ENCODE measurements around the gene GPC3. TPM values are rescaled to one million over a fixed set of nuclear protein-coding genes. Genes with fewer than 3 reads are reported as not detected.

GPC3 gene
- total and polyA plus RNA-seq, 2 experiments from 2014 or later = 36.8 to 60.1 TPM

DNA sequence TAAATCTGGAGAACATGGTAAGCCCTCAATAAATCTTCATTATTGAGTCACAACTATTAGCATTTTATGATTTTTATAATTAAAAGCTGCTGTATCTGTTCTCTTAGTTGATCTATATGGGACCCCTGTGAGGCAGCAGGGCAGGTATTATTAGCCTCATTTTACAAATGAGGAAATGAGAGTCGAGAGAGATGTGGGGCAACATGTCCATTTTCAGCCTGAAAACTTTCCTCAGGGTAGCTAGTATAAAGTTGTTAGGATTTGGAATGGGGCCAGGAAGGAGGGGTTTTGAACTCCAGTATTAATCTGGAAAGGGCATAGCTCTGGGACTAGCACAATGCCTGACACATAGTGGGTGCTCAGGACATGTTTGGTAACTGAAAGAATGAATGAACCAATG is 378.4 kb downstream of the GPC3 start:
- peaks cover 2% of the 10 kb centered on the region; the same call in 1 of the 3 replicates for H3K9me3 Mint-ChIP-seq
- no peak overlapping the region for H3K27ac ChIP-seq (ENCODE audit: low read depth)
- no peak overlapping the region for H3K4me3 ChIP-seq
- H3K27ac Mint-ChIP-seq = no peak overlapping the region
- H3K36me3 ChIP-seq (ENCODE audit: insufficient read depth) = no peaks in the 10 kb centered on the region
- no peaks in the 10 kb centered on the region for H3F3A ChIP-seq (replicated peaks; ENCODE audit: low read depth)
- no peak overlapping the region for H3K4me3 Mint-ChIP-seq
- no peak for ATAC-seq
- H3K27me3 Mint-ChIP-seq (ENCODE audit: insufficient read depth, low read depth, poor library complexity) = peaks cover 2% of the 10 kb centered on the region
- no peak overlapping the region for H3K4me2 ChIP-seq
- no peaks in the 10 kb centered on the region for H3K27me3 ChIP-seq (ENCODE audit: insufficient read depth)
- H3K36me3 Mint-ChIP-seq (ENCODE audit: low read depth) = peaks cover 1% of the 10 kb centered on the region; the same call in 1 of the 3 replicates
- no peak for DNase-seq (ENCODE audit: low spot score)
- H3K9me2 ChIP-seq (ENCODE audit: insufficient read depth) = no peaks in the 10 kb centered on the region
- H3K4me1 ChIP-seq (ENCODE audit: insufficient read depth) = no peaks in the 10 kb centered on the region
- H3K79me2 ChIP-seq (replicated peaks; ENCODE audit: insufficient read depth) = no peaks in the 10 kb centered on the region
- peaks cover 5% of the 10 kb centered on the region for H3K4me1 Mint-ChIP-seq
- no peak for TF ChIP-seq ETS1 (IDR thresholded peaks at IDR 0.05)
- no peak overlapping the region for H2AFZ ChIP-seq
- H4K20me1 ChIP-seq (replicated peaks; ENCODE audit: insufficient read depth) = no peaks in the 10 kb centered on the region

- no peak overlapping the region for H2AFZ ChIP-seq
- no peak for TF ChIP-seq NANOG (IDR thresholded peaks at IDR 0.05; ENCODE audit: borderline replicate concordance)
- TF ChIP-seq POLR2AphosphoS5 (IDR thresholded peaks at IDR 0.05; ENCODE audit: low read depth) = no peak
- TF ChIP-seq, protein P1, sequence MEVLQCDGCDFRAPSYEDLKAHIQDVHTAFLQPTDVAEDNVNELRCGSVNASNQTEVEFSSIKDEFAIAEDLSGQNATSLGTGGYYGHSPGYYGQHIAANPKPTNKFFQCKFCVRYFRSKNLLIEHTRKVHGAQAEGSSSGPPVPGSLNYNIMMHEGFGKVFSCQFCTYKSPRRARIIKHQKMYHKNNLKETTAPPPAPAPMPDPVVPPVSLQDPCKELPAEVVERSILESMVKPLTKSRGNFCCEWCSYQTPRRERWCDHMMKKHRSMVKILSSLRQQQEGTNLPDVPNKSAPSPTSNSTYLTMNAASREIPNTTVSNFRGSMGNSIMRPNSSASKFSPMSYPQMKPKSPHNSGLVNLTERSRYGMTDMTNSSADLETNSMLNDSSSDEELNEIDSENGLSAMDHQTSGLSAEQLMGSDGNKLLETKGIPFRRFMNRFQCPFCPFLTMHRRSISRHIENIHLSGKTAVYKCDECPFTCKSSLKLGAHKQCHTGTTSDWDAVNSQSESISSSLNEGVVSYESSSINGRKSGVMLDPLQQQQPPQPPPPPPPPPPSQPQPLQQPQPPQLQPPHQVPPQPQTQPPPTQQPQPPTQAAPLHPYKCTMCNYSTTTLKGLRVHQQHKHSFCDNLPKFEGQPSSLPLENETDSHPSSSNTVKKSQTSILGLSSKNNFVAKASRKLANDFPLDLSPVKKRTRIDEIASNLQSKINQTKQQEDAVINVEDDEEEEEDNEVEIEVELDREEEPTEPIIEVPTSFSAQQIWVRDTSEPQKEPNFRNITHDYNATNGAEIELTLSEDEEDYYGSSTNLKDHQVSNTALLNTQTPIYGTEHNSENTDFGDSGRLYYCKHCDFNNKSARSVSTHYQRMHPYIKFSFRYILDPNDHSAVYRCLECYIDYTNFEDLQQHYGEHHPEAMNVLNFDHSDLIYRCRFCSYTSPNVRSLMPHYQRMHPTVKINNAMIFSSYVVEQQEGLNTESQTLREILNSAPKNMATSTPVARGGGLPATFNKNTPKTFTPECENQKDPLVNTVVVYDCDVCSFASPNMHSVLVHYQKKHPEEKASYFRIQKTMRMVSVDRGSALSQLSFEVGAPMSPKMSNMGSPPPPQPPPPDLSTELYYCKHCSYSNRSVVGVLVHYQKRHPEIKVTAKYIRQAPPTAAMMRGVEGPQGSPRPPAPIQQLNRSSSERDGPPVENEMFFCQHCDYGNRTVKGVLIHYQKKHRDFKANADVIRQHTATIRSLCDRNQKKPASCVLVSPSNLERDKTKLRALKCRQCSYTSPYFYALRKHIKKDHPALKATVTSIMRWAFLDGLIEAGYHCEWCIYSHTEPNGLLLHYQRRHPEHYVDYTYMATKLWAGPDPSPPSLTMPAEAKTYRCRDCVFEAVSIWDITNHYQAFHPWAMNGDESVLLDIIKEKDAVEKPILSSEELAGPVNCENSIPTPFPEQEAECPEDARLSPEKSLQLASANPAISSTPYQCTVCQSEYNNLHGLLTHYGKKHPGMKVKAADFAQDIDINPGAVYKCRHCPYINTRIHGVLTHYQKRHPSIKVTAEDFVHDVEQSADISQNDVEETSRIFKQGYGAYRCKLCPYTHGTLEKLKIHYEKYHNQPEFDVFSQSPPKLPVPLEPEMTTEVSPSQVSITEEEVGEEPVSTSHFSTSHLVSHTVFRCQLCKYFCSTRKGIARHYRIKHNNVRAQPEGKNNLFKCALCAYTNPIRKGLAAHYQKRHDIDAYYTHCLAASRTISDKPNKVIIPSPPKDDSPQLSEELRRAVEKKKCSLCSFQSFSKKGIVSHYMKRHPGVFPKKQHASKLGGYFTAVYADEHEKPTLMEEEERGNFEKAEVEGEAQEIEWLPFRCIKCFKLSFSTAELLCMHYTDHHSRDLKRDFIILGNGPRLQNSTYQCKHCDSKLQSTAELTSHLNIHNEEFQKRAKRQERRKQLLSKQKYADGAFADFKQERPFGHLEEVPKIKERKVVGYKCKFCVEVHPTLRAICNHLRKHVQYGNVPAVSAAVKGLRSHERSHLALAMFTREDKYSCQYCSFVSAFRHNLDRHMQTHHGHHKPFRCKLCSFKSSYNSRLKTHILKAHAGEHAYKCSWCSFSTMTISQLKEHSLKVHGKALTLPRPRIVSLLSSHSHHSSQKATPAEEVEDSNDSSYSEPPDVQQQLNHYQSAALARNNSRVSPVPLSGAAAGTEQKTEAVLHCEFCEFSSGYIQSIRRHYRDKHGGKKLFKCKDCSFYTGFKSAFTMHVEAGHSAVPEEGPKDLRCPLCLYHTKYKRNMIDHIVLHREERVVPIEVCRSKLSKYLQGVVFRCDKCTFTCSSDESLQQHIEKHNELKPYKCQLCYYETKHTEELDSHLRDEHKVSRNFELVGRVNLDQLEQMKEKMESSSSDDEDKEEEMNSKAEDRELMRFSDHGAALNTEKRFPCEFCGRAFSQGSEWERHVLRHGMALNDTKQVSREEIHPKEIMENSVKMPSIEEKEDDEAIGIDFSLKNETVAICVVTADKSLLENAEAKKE (CRISPR knock-in tag; IDR thresholded peaks at IDR 0.05) = no peak
- no peak for TF ChIP-seq EZH2 (IDR thresholded peaks at IDR 0.05; ENCODE audit: low read depth, unreplicated experiment)
- no peak for TF ChIP-seq EZH2phosphoT487 (IDR thresholded peaks at IDR 0.05; ENCODE audit: unreplicated experiment)
- TF ChIP-seq JUNB (IDR thresholded peaks at IDR 0.05; ENCODE audit: unreplicated experiment) = no peak
- no peak for TF ChIP-seq ZNF114 (CRISPR knock-in tag; IDR thresholded peaks at IDR 0.05)
- TF ChIP-seq STAT1 (IDR thresholded peaks at IDR 0.05; ENCODE audit: unreplicated experiment) = no peak
- TF ChIP-seq ETS1 (IDR thresholded peaks at IDR 0.05) = no peak
- H3K9me3 Mint-ChIP-seq = peaks cover 3% of the 10 kb centered on the region; the same call in 1 of the 3 replicates
- H3K4me1 ChIP-seq (ENCODE audit: insufficient read depth) = no peaks in the 10 kb centered on the region
- H4K20me1 ChIP-seq (replicated peaks; ENCODE audit: insufficient read depth) = no peaks in the 10 kb centered on the region
- H3K79me2 ChIP-seq (replicated peaks; ENCODE audit: insufficient read depth) = no peaks in the 10 kb centered on the region
- no peak overlapping the region for H3K4me3 ChIP-seq
- H3K4me1 Mint-ChIP-seq = peaks cover 6% of the 10 kb centered on the region; the same call in 2 of the 3 replicates
- DNase-seq (ENCODE audit: low spot score) (no peak), ATAC-seq (no peak)
- no peaks in the 10 kb centered on the region for H3K27me3 ChIP-seq (ENCODE audit: insufficient read depth)
- no peak overlapping the region for H3K4me3 Mint-ChIP-seq
- peaks cover 3% of the 10 kb centered on the region; the same call in 1 of the 3 replicates for H3K36me3 Mint-ChIP-seq (ENCODE audit: low read depth)
- no peak overlapping the region for H3K4me2 ChIP-seq
- H3K27ac ChIP-seq (ENCODE audit: low read depth) = no peak overlapping the region
- no peaks in the 10 kb centered on the region for H3K9me2 ChIP-seq (ENCODE audit: insufficient read depth)
- no peaks in the 10 kb centered on the region for H3K27me3 Mint-ChIP-seq (ENCODE audit: insufficient read depth, low read depth, poor library complexity)
- H3F3A ChIP-seq (replicated peaks; ENCODE audit: low read depth) = no peaks in the 10 kb centered on the region
- no peaks in the 10 kb centered on the region for H3K36me3 ChIP-seq (ENCODE audit: insufficient read depth)
- no peak overlapping the region for H3K27ac Mint-ChIP-seq
These were observed 380.6 kb downstream of the GPC3 start for GRCh38 chrX:133604801-133605200.

Data from GM23338 (cell line).